Mesenchymal stem cell (in vitro differentiated cells and primary cell): ENCODE results near the gene ACOX1.
A peak's percentile ranks its signal among the peaks of the same experiment; 100 is the strongest.

ENCODE experiments used
- DNase-seq: peaks from one replicate; pipeline ENCODE4 v3.0.0-alpha.2; 2013
- H2AFZ ChIP-seq: one replicate; pipeline ENCODE4 v1.6.1; 2013; ENCODE audit warnings: low read depth, mild to moderate bottlenecking, control low read depth, inconsistent platforms, low read length, moderate library complexity
- H2AK5ac ChIP-seq: 2 replicates; pipeline ENCODE4 v1.6.1; 2013; ENCODE audit warnings: low read length, moderate library complexity, mild to moderate bottlenecking, inconsistent platforms; ENCODE audit not compliant: severe bottlenecking
- H2BK120ac ChIP-seq: one replicate; pipeline ENCODE4 v1.6.1; 2013; ENCODE audit warnings: low read depth, mild to moderate bottlenecking, inconsistent platforms, low read length, moderate library complexity
- H2BK12ac ChIP-seq, 2 experiments: one replicate each; pipeline ENCODE4 v1.6.1; 2013; ENCODE audit warnings: inconsistent platforms in 2 of 2, low read length in 2 of 2, mild to moderate bottlenecking in 2 of 2, moderate library complexity in 2 of 2, control low read depth in 1 of 2
- H2BK15ac ChIP-seq: one replicate; pipeline ENCODE4 v1.6.1; 2013; ENCODE audit warnings: mild to moderate bottlenecking, low read depth, inconsistent platforms; ENCODE audit not compliant: poor library complexity, severe bottlenecking
- H2BK5ac ChIP-seq: 2 replicates; pipeline ENCODE4 v1.6.1; 2013; ENCODE audit warnings: low read depth, mild to moderate bottlenecking, low read length, control low read depth, inconsistent platforms; ENCODE audit not compliant: poor library complexity, severe bottlenecking
- H3K14ac ChIP-seq, 2 experiments: one replicate each; pipeline ENCODE4 v1.6.1; 2013; ENCODE audit warnings: inconsistent platforms in 2 of 2, low read length in 2 of 2, control low read depth in 1 of 2, mild to moderate bottlenecking in 1 of 2, moderate library complexity in 1 of 2
- H3K18ac ChIP-seq, 2 experiments: one replicate each; pipeline ENCODE4 v1.6.1; 2013; ENCODE audit warnings: inconsistent platforms in 2 of 2, low read length in 2 of 2, control low read depth in 1 of 2, low read depth in 1 of 2, mild to moderate bottlenecking in 1 of 2
- H3K23ac ChIP-seq, 2 experiments: one replicate each; pipeline ENCODE4 v1.6.1; 2013; ENCODE audit warnings: inconsistent platforms in 2 of 2, low read length in 2 of 2, mild to moderate bottlenecking in 2 of 2, moderate library complexity in 2 of 2, control low read depth in 1 of 2
- H3K27ac ChIP-seq: 2 replicates; pipeline ENCODE4 v1.5.1; 2013; ENCODE audit warnings: mild to moderate bottlenecking, moderate library complexity, low read length, control low read depth, inconsistent platforms; ENCODE audit not compliant: poor library complexity, severe bottlenecking
- H3K27me3 ChIP-seq, 2 experiments: 2 replicates each; pipeline versions ENCODE4 v1.6.1 to v1.7.0; 2013; ENCODE audit warnings: low read length in 2 of 2, mild to moderate bottlenecking in 2 of 2, moderate library complexity in 2 of 2, control low read depth in 1 of 2, inconsistent platforms in 1 of 2; ENCODE audit not compliant: control insufficient read depth in 1 of 2, insufficient read depth in 1 of 2
- H3K36me3 ChIP-seq, 2 experiments: 2 replicates each; pipeline versions ENCODE4 v1.6.1 to v1.7.0; 2013; ENCODE audit warnings: low read length in 2 of 2, control low read depth in 1 of 2, inconsistent platforms in 1 of 2, low read depth in 1 of 2, mild to moderate bottlenecking in 1 of 2; ENCODE audit not compliant: insufficient read depth in 2 of 2, control insufficient read depth in 1 of 2
- H3K4ac ChIP-seq, 2 experiments: one replicate each; pipeline ENCODE4 v1.6.1; 2013; ENCODE audit warnings: inconsistent platforms in 2 of 2, low read length in 2 of 2, mild to moderate bottlenecking in 2 of 2, moderate library complexity in 2 of 2, control low read depth in 1 of 2, low read depth in 1 of 2
- H3K4me1 ChIP-seq: 2 replicates; pipeline ENCODE4 v1.6.1; 2013; ENCODE audit warnings: low read depth, low read length, control low read depth; ENCODE audit not compliant: control insufficient read depth, insufficient read depth
- H3K4me2 ChIP-seq: 2 replicates; pipeline ENCODE4 v1.6.1; 2013; ENCODE audit warnings: low read length, mild to moderate bottlenecking, inconsistent platforms; ENCODE audit not compliant: poor library complexity, severe bottlenecking
- H3K4me3 ChIP-seq, 2 experiments: 2 replicates each; pipeline versions ENCODE4 v1.5.1 to v1.7.0; 2013; ENCODE audit warnings: low read length in 2 of 2, mild to moderate bottlenecking in 2 of 2, control low read depth in 1 of 2, low read depth in 1 of 2; ENCODE audit not compliant: insufficient read depth in 1 of 2
- H3K79me1 ChIP-seq: replicated peaks from 2 replicates; pipeline ENCODE4 v1.6.1; 2013; ENCODE audit warnings: mild to moderate bottlenecking, control low read depth, low read length, inconsistent platforms; ENCODE audit not compliant: poor library complexity, severe bottlenecking
- H3K9ac ChIP-seq: 2 replicates; pipeline ENCODE4 v1.7.0; 2013; ENCODE audit warnings: mild to moderate bottlenecking, low read length, moderate library complexity
- H3K9me3 ChIP-seq: 2 replicates; pipeline ENCODE4 v1.7.0; 2013; ENCODE audit warnings: mild to moderate bottlenecking, low read length; ENCODE audit not compliant: control insufficient read depth
- H4K8ac ChIP-seq: one replicate; pipeline ENCODE4 v1.6.1; 2013; ENCODE audit warnings: inconsistent platforms, mild to moderate bottlenecking, low read length, moderate library complexity
- H4K91ac ChIP-seq: one replicate; pipeline ENCODE4 v1.6.1; 2013; ENCODE audit warnings: mild to moderate bottlenecking, low read length, inconsistent platforms
- WGBS: methylation state at CpG from one replicate; pipeline ENCODE4 v1.1.7; 2013; ENCODE audit warnings: mixed read lengths; 5-methylcytosine and 5-hydroxymethylcytosine counted together

Gene ACOX1

GRCh38 chr17:75943491-75943890 lies 35.5 kb downstream of the ACOX1 start:
- no peak overlapping the region for H3K4ac ChIP-seq
- no peak overlapping the region for H2BK12ac ChIP-seq

DNA sequence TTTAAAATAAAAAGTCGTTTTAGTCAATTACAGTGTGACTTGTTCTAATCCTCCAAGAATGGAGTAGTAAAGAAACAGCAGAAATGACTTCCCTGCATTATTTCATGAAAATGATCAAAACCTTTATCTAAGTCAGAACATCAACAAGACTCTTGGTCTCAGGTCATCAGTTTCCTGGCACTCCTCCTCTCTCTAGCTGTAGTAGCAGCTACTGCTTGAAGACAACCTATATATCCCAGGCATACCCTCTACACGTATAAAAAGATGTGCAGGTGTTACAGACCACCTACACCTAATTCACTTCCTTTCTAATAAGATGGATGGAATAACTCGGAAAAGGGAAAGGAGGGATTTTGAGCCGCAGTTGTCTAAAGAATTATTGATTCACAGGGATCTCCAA lies 36.5 kb downstream of the ACOX1 start:
- WGBS: 100% methylated on average over 1 of the region's 4 CpGs
- no peak overlapping the region for H3K14ac ChIP-seq
- H3K27me3 ChIP-seq: no peaks in the 10 kb centered on the region
- no peaks in the 10 kb centered on the region for H3K9me3 ChIP-seq
- H3K23ac ChIP-seq: no peak overlapping the region
- H3K36me3 ChIP-seq: peaks cover 23 to 45% of the 10 kb centered on the region in 2 experiments
- H4K8ac ChIP-seq: no peak overlapping the region
- DNase-seq: no peak
- H3K4me2 ChIP-seq: no peak overlapping the region
- H2BK5ac ChIP-seq: no peak overlapping the region
- no peak overlapping the region for H3K4ac ChIP-seq
- H3K4me3 ChIP-seq: no peak overlapping the region
- H2AFZ ChIP-seq: no peak overlapping the region
- no peak overlapping the region for H3K18ac ChIP-seq
- peaks cover 5% of the 10 kb centered on the region for H3K4me1 ChIP-seq
- no peak overlapping the region for H3K27ac ChIP-seq
- H2AK5ac ChIP-seq: no peak overlapping the region
- H3K79me1 ChIP-seq: peaks cover 6% of the 10 kb centered on the region
- H2BK15ac ChIP-seq: no peak overlapping the region
- H4K91ac ChIP-seq: no peak overlapping the region
- no peak overlapping the region for H2BK120ac ChIP-seq
- H3K9ac ChIP-seq: no peak overlapping the region
- H2BK12ac ChIP-seq: no peak overlapping the region

More at GRCh38 chr17:75943491-75943890, 35.5 kb downstream of the ACOX1 start:
- Histone ChIP-seq H3K9ac (no peak overlapping the region), H3K4me2 (no peak overlapping the region), H4K91ac (no peak overlapping the region), H3K36me3 (peaks cover 27 to 55% of the 10 kb centered on the region in 2 experiments), H3K14ac (no peak overlapping the region), H2BK5ac (no peak overlapping the region), H3K9me3 (no peaks in the 10 kb centered on the region), H3K23ac (no peak overlapping the region), H2AK5ac (no peak overlapping the region), H3K79me1 (peaks cover 6% of the 10 kb centered on the region), H3K4me3 (no peak overlapping the region), H4K8ac (no peak overlapping the region), H3K27ac (no peak overlapping the region), H2BK15ac (no peak overlapping the region), H2AFZ (no peak overlapping the region), H3K27me3 (no peaks in the 10 kb centered on the region), H3K18ac (no peak overlapping the region), H3K4me1 (peaks cover 3% of the 10 kb centered on the region), H2BK120ac (no peak overlapping the region)
- 71% methylated on average over 1 of the region's 1 CpG for WGBS
- no peak for DNase-seq

GRCh38 chr17:75941442-75941819 lies 37.5 kb downstream of the ACOX1 start:
- Histone ChIP-seq H3K18ac (no peak overlapping the region), H3K4me3 (peak overlapping the region in 1 of 2 experiments; percentile 96), H3K4me2 (peak overlapping the region; percentile 69), H3K9ac (peak overlapping the region; percentile 97), H3K27ac (no peak overlapping the region), H3K27me3 (no peaks in the 10 kb centered on the region), H3K4me1 (peaks cover 5% of the 10 kb centered on the region), H2AFZ (no peak overlapping the region), H2BK120ac (no peak overlapping the region), H3K79me1 (peaks cover 6% of the 10 kb centered on the region), H2AK5ac (no peak overlapping the region), H3K36me3 (peaks cover 13 to 35% of the 10 kb centered on the region in 2 experiments), H3K14ac (no peak overlapping the region), H2BK12ac (no peak overlapping the region), H4K91ac (no peak overlapping the region), H2BK5ac (no peak overlapping the region), H4K8ac (no peak overlapping the region), H3K4ac (no peak overlapping the region), H3K9me3 (no peaks in the 10 kb centered on the region), H3K23ac (no peak overlapping the region), H2BK15ac (no peak overlapping the region)
- no peak for DNase-seq
- 65% methylated on average over 3 of the region's 6 CpGs for WGBS

DNA sequence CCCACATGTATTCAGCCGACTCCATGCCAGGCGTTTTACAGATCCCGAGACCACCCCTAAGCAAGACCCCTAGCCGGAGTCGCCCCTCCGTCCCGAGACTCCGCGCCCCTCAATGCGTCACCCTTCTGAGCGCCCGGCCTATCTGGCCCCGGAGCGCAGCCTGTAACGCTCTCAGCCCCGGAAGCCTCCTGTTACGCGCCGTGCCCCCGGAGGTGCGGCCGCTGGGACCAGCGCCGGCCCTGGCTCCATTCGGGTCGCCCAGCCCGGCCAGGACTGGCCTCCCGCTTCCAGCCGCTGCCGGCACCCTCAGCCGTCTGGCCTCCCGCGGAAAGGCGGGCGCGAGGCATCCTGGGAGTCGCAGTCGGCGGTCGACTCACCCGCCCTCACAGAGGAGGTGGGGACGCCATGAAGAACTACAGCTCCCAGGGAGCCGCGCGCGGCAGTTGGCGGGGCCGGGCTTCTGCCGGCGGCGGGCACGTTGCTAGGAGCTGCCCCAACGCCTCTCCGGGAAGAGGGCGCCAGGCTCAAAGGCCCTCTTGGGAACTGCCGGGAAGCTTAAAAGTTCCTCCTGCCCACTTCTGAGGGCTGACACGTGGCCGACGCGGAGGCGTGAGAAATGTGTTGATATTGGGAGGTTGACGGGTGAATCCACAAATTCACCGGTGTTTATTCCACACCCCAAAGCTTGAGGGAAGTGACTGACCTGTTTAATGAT lies 38.1 kb downstream of the ACOX1 start, which contains the start of gene FBF1:
Gene FBF1, minus strand, starts transcription at position 316 of the 715 bp plus-strand sequence. CDS start 2,893 bp downstream, outside the sequence.
- DNase-seq: peak; percentile 96
- Histone ChIP-seq H3K4me2 (peak within 1 kb of the TSS; percentile 69), H3K9me3 (no peaks in the 10 kb centered on the region)

More for the DNA sequence above, 38.1 kb downstream of the ACOX1 start, which contains the start of gene FBF1:
- peak within 1 kb of the TSS in 1 of 2 experiments; percentile 11 for H2BK12ac ChIP-seq
- peak within 1 kb of the TSS; percentile 73 to 97 for H3K18ac ChIP-seq
- WGBS: under 1% methylated on average over 57 of the region's 63 CpGs
- peak within 1 kb of the TSS; percentile 97 for H2AFZ ChIP-seq
- peak within 1 kb of the TSS; percentile 34 for H4K91ac ChIP-seq
- H3K9ac ChIP-seq: peak within 1 kb of the TSS; percentile 97
- H3K4me1 ChIP-seq: peaks cover 5% of the 10 kb centered on the region
- H2AK5ac ChIP-seq: no peak within 1 kb of the TSS
- H2BK15ac ChIP-seq: no peak within 1 kb of the TSS
- H3K14ac ChIP-seq: peak within 1 kb of the TSS in 1 of 2 experiments; percentile 93
- H3K36me3 ChIP-seq: peaks cover 11 to 29% of the 10 kb centered on the region in 2 experiments
- peaks cover 6% of the 10 kb centered on the region for H3K79me1 ChIP-seq
- H3K4me3 ChIP-seq: peak within 1 kb of the TSS; percentile 86 to 96
- H2BK120ac ChIP-seq: no peak within 1 kb of the TSS
- peak within 1 kb of the TSS; percentile 73 for H2BK5ac ChIP-seq
- H3K27ac ChIP-seq: no peak within 1 kb of the TSS
- H3K27me3 ChIP-seq: no peaks in the 10 kb centered on the region
- H4K8ac ChIP-seq: peak within 1 kb of the TSS; percentile 70
- peak within 1 kb of the TSS in 1 of 2 experiments; percentile 47 for H3K4ac ChIP-seq
- no peak within 1 kb of the TSS for H3K23ac ChIP-seq
